CD4-positive, alpha-beta T cell (primary cell): ENCODE measurements around the gene MECR. TPM values are rescaled to one million over a fixed set of nuclear protein-coding genes. Genes with fewer than 3 reads are reported as not detected.

Experiments
- ATAC-seq: fragments of 200-7000 bp; cut with Tn5 transposase; one replicate; pipeline ENCODE4 v1.10.0; 2022; ENCODE audit warnings: mild to moderate bottlenecking; ENCODE audit not compliant: poor library complexity
- CTCF ChIA-PET: fragments of 350-600 bp; sonication (Branson Sonifier 250); formaldehyde crosslinking; loops from one replicate; lab custom pipeline; 2021; ENCODE audit warnings: antibody characterized with exemption, inconsistent platforms; lab: Charles Lee
- POLR2A ChIA-PET: fragments of 350-600 bp; sonication (Branson Sonifier 250); formaldehyde crosslinking; loops from one replicate; lab custom pipeline; 2021; ENCODE audit warnings: antibody characterized with exemption, inconsistent platforms; lab: Charles Lee
- DNase-seq, 14 experiments: peaks; one replicate each; pipeline ENCODE4 v3.0.0-alpha.2; 2013 to 2020; ENCODE audit warnings: mixed read lengths in 2 of 14
- H3K27ac ChIP-seq, 2 donors: one replicate each; pipeline versions ENCODE4 v1.5.1 to v1.7.0; 2013; ENCODE audit warnings: low read length in 2 of 2, low read depth in 1 of 2, mild to moderate bottlenecking in 1 of 2
- H3K27me3 ChIP-seq, 2 experiments: 1 replicate in 1 of 2; 2 replicates in 1 of 2; pipeline versions ENCODE4 v1.6.1 to v1.7.0; 2013; ENCODE audit warnings: low read length in 2 of 2, control low read depth in 1 of 2, mild to moderate bottlenecking in 1 of 2, moderate library complexity in 1 of 2; ENCODE audit not compliant: insufficient read depth in 2 of 2, control insufficient read depth in 1 of 2
- H3K36me3 ChIP-seq: one replicate; pipeline ENCODE4 v1.6.1; 2013; ENCODE audit warnings: low read length, control low read depth; ENCODE audit not compliant: insufficient read depth
- H3K4me1 ChIP-seq: one replicate; pipeline ENCODE4 v1.6.1; 2013; ENCODE audit warnings: low read length, control low read depth; ENCODE audit not compliant: insufficient read depth
- H3K4me3 ChIP-seq: one replicate; pipeline ENCODE4 v1.5.1; 2013; ENCODE audit warnings: mild to moderate bottlenecking, low read length, moderate library complexity
- H3K9me3 ChIP-seq, 2 experiments: 1 replicate in 1 of 2; 2 replicates in 1 of 2; pipeline versions ENCODE4 v1.6.1 to v1.7.0; 2013; ENCODE audit warnings: low read length in 2 of 2, mild to moderate bottlenecking in 2 of 2, control low read depth in 1 of 2, moderate library complexity in 1 of 2; ENCODE audit not compliant: control insufficient read depth in 1 of 2, insufficient read depth in 1 of 2
- H3K27ac Mint-ChIP-seq: one replicate; pipeline ENCODE4 v1.8.0; 2020; ENCODE audit warnings: mixed read lengths
- H3K27me3 Mint-ChIP-seq: one replicate; pipeline ENCODE4 v1.8.0; 2021; ENCODE audit warnings: mixed read lengths
- H3K36me3 Mint-ChIP-seq: one replicate; pipeline ENCODE4 v1.8.0; 2021; ENCODE audit warnings: low read depth, mixed read lengths
- H3K4me1 Mint-ChIP-seq: one replicate; pipeline ENCODE4 v1.8.0; 2021; ENCODE audit warnings: low read depth, mixed read lengths
- H3K4me3 Mint-ChIP-seq: one replicate; pipeline ENCODE4 v1.8.0; 2020; ENCODE audit warnings: mild to moderate bottlenecking, mixed read lengths
- H3K9me3 Mint-ChIP-seq: one replicate; pipeline ENCODE4 v1.8.0; 2020; ENCODE audit warnings: mixed read lengths
- intact Hi-C, 2 experiments: fragments of 100-400 bp; cut with DNase I in 1 of 2; cut with micrococcal nuclease in 1 of 2; formaldehyde crosslinking; loops; one replicate each; pipeline versions ENCODE4 v1.15.1 to v1.9.0; 2023 to 2025; cut with DNase I, micrococcal nuclease
- total RNA-seq, 174 experiments: library from RNA in 2 of 174; stranded (reverse) in 2 of 174; gene quantifications; one replicate each; pipeline ENCODE4 v1.2.3 and lab custom pipeline; 2021 to 2026
- TF ChIP-seq, protein P1 (sequence below): fragments of 200-600 bp; IDR thresholded peaks from one replicate; pipeline ENCODE4 v1.8.0; 2022; ENCODE audit warnings: antibody characterized with exemption, mild to moderate bottlenecking

The MECR gene
- total RNA-seq, 2 experiments from 2014 or later = 5.5 to 6.6 TPM

DNA sequence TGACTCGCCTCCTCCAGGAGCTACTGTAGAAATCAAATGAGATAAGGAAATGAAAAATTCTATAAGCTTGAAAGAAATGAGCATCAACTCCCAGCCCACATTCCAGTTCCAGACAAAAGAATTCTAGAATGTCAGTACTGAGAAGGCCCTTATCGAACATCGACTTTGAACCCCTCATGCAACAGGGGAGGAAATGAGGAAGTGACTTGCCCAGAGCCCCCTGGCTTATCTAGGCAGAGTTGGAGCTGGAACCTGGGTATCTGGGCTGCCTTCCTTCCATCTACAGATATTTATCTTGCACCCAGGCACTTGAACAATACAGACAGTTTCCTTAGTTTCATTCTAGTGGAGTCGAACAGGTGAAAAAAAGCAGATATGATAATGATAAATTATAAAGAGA, 22.3 kb downstream of the MECR start:
- ChIA-PET CTCF (no interaction called here), POLR2A (no interaction called here)
- no peaks in the 10 kb centered on the region for H3K27me3 ChIP-seq
- H3K9me3 ChIP-seq = no peaks in the 10 kb centered on the region
- Mint-ChIP-seq H3K9me3 (no peaks in the 10 kb centered on the region), H3K4me1 (no peaks in the 10 kb centered on the region), H3K27me3 (no peaks in the 10 kb centered on the region), H3K27ac (no peak overlapping the region), H3K36me3 (peaks cover 41% of the 10 kb centered on the region), H3K4me3 (no peak overlapping the region)
- ATAC-seq (no peak), DNase-seq (no peak)
- no peaks in the 10 kb centered on the region for H3K4me1 ChIP-seq
- intact Hi-C loops = loop anchor here in 1 of 2 experiments (10.0 kb wide), 1 partner anchor 84 kb away; the partner anchor contains the start of gene TMEM200B
- H3K27ac ChIP-seq = no peak overlapping the region
- H3K4me3 ChIP-seq = no peak overlapping the region
- peaks cover 27% of the 10 kb centered on the region for H3K36me3 ChIP-seq
- TF ChIP-seq, protein P1, sequence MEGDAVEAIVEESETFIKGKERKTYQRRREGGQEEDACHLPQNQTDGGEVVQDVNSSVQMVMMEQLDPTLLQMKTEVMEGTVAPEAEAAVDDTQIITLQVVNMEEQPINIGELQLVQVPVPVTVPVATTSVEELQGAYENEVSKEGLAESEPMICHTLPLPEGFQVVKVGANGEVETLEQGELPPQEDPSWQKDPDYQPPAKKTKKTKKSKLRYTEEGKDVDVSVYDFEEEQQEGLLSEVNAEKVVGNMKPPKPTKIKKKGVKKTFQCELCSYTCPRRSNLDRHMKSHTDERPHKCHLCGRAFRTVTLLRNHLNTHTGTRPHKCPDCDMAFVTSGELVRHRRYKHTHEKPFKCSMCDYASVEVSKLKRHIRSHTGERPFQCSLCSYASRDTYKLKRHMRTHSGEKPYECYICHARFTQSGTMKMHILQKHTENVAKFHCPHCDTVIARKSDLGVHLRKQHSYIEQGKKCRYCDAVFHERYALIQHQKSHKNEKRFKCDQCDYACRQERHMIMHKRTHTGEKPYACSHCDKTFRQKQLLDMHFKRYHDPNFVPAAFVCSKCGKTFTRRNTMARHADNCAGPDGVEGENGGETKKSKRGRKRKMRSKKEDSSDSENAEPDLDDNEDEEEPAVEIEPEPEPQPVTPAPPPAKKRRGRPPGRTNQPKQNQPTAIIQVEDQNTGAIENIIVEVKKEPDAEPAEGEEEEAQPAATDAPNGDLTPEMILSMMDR = no peak

DNA sequence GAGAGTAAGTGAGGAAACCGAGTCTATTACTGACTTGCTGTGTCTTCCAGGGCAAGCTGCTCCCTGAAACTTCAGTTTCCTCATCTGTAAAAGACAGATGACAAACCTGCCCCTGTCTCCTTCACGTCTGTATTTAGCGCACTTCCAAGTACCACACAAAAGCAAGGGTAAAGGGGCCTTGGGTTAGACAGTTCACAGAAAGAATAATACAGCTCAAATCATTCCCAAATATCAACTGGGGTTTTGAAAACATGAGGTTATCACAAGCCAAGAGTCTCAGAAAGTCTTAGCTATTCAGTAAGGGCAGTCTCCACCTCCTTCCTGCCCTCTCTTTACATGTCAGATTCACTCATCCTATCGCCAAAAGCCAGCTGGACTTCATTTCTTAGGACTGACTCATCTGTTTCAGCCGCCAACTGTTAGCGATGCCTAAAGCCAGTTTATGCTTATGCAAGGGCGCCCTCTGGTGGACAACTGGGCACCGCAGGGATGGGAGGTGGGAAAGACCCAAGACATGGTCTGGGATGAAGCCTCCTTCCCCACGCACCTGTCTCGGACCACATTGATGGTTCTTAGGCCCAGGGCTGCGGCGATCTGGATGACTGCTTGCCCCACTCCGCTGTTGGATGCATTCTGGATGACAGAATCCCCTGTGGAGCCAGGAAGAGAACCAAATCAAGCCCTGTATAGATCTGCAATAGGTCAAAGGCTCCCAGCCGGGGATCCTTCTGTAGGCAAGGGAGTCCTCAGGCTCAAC, 28.0 kb downstream of the MECR start:
- Mint-ChIP-seq H3K9me3 (no peaks in the 10 kb centered on the region), H3K36me3 (peaks cover 50% of the 10 kb centered on the region), H3K27me3 (no peaks in the 10 kb centered on the region), H3K27ac (no peak overlapping the region), H3K4me3 (no peak overlapping the region), H3K4me1 (no peaks in the 10 kb centered on the region)
- DNase-seq = peak; percentile 79 to 94 (median 88)
- H3K9me3 ChIP-seq = no peaks in the 10 kb centered on the region
- peak; percentile 93 for ATAC-seq
- no peak overlapping the region for H3K27ac ChIP-seq
- H3K27me3 ChIP-seq = no peaks in the 10 kb centered on the region
- peaks cover 3% of the 10 kb centered on the region for H3K4me1 ChIP-seq
- peaks cover 26% of the 10 kb centered on the region for H3K36me3 ChIP-seq
- ChIA-PET CTCF (interaction anchor here (0.8 to 1.6 kb wide), 10 partner anchors 14 to 466 kb away, joined by 3 to 26 read pairs (median 3); partner anchors contain the start of genes SRSF4 and YTHDF2), POLR2A (interaction anchor here (0.7 to 1.6 kb wide), 4 partner anchors 21 to 622 kb away, joined by 3 to 15 read pairs (median 4); partner anchors contain the start of gene SRSF4)
- intact Hi-C loops = loop anchor here (1.0 to 10.0 kb wide), 6 partner anchors 78 to 417 kb away; partner anchors contain the start of gene TMEM200B (in 1 of the 2)
- no peak overlapping the region for H3K4me3 ChIP-seq
- TF ChIP-seq, protein P1 = peak; percentile 88

DNA sequence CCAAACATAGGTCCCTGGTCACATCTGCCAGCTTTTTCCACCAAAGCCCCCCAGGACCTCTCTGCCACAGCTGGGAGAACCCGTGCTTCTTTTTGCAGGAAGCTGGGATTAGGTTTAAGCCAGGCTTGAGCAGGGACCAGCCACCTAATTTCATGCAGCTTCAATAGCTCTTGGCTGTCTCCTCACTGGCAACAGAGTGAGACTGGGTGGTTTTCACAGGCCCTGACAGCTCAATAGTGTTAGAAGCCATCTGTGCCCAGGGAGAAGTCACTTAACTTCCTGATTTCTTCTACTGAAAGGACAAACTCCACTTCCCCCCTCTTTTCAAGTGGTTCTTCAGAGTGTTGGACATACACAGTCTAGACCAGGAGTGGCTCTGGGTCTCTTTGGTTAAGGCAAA, 28.7 kb downstream of the MECR start:
- intact Hi-C loops = loop anchor here (2.0 to 10.0 kb wide), 4 partner anchors 77 to 415 kb away; partner anchors contain the start of gene TMEM200B (in 1 of the 2)
- no peaks in the 10 kb centered on the region for H3K4me1 Mint-ChIP-seq
- ATAC-seq (no peak), DNase-seq (peak in 1 of 14 experiments; percentile 25)
- no peaks in the 10 kb centered on the region for H3K27me3 Mint-ChIP-seq
- Histone ChIP-seq H3K4me3 (no peak overlapping the region), H3K36me3 (peaks cover 26% of the 10 kb centered on the region), H3K9me3 (no peaks in the 10 kb centered on the region), H3K27ac (no peak overlapping the region), H3K27me3 (no peaks in the 10 kb centered on the region), H3K4me1 (peaks cover 3% of the 10 kb centered on the region)
- no peak overlapping the region for H3K4me3 Mint-ChIP-seq
- POLR2A ChIA-PET = interaction anchor here (0.7 to 1.6 kb wide), 4 partner anchors 12 to 621 kb away, joined by 3 to 15 read pairs (median 4); partner anchors contain the start of gene SRSF4
- H3K27ac Mint-ChIP-seq = no peak overlapping the region
- H3K36me3 Mint-ChIP-seq = peaks cover 57% of the 10 kb centered on the region
- H3K9me3 Mint-ChIP-seq = no peaks in the 10 kb centered on the region
- CTCF ChIA-PET = interaction anchor here (0.8 to 1.6 kb wide), 7 partner anchors 15 to 466 kb away, joined by 3 to 26 read pairs (median 3); partner anchors contain the start of genes SRSF4 and YTHDF2
- TF ChIP-seq, protein P1 = no peak
